Stomach (tissue), 9 donors: Measurements from ENCODE around the gene SFXN2. TPM values are rescaled to one million over a fixed set of nuclear protein-coding genes. Genes with fewer than 3 reads are reported as not detected.

ENCODE experiments used
- DNase-seq, 2 donors: peaks; one replicate each; pipeline versions ENCODE4 v3.0.0 to v3.0.0-alpha.2; 2013 to 2019
- H3K27ac ChIP-seq, 5 donors: fragments of 200-600 bp in 4 of 5; sonication (generic) in 4 of 5; one replicate each; pipeline ENCODE4 v1.5.1; 2013 to 2019; ENCODE audit warnings: mild to moderate bottlenecking in 1 of 5, moderate library complexity in 1 of 5
- H3K27me3 ChIP-seq, 3 donors: fragments of 200-600 bp; sonication (generic); one replicate each; pipeline ENCODE4 v1.5.1; 2017 to 2019; ENCODE audit warnings: mixed run types in 1 of 3
- H3K36me3 ChIP-seq, 4 donors: fragments of 200-600 bp; sonication (generic); 1 replicate in 3 of 4; 2 replicates in 1 of 4; pipeline ENCODE4 v1.5.1; 2016 to 2019
- H3K4me1 ChIP-seq, 4 donors: fragments of 200-600 bp; sonication (generic); one replicate each; pipeline ENCODE4 v1.5.1; 2016 to 2019
- H3K4me3 ChIP-seq, 4 donors: fragments of 200-600 bp; sonication (generic) in 3 of 4; one replicate each; pipeline ENCODE4 v1.5.1; 2016 to 2019; ENCODE audit warnings: mild to moderate bottlenecking in 1 of 4
- H3K9me3 ChIP-seq, 4 donors: fragments of 200-600 bp; sonication (generic); one replicate each; pipeline ENCODE4 v1.5.1; 2016 to 2019
- CTCF ChIP-seq, 7 experiments: fragments of 450-650 bp in 4 of 7; fragments of 200-600 bp in 3 of 7; sonication (generic) in 3 of 7; IDR thresholded peaks; one replicate each; pipeline ENCODE4 v1.5.1; 2016 to 2019; ENCODE audit warnings: antibody characterized with exemption in 7 of 7, control low read depth in 2 of 7, mild to moderate bottlenecking in 1 of 7
- EP300 ChIP-seq: sonication (generic); formaldehyde crosslinking; IDR thresholded peaks from one replicate; pipeline ENCODE4 v1.6.1; 2017; ENCODE audit warnings: antibody characterized with exemption
- POLR2A ChIP-seq, 4 donors: fragments of 450-650 bp; IDR thresholded peaks; one replicate each; pipeline ENCODE4 v1.6.1; 2016; ENCODE audit warnings: antibody characterized with exemption in 4 of 4, control low read depth in 2 of 4, mild to moderate bottlenecking in 1 of 4, moderate library complexity in 1 of 4
- POLR2AphosphoS5 ChIP-seq, 3 donors: sonication (generic); formaldehyde crosslinking; IDR thresholded peaks; one replicate each; pipeline ENCODE4 v1.6.1; 2016; ENCODE audit warnings: antibody characterized with exemption in 3 of 3
- WGBS, 5 donors: extraction: QIAGEN DNeasy Blood & Tissue Kit in 3 of 5; methylation state at CpG; one replicate each; pipeline versions ENCODE4 v1.1.5 to v1.1.7; 2013 to 2018; 5-methylcytosine and 5-hydroxymethylcytosine counted together
- intact Hi-C: fragments of 100-400 bp; cut with DNase I; formaldehyde crosslinking; loops from one replicate; pipeline ENCODE4 v1.15.1; 2023; ENCODE audit warnings: low total_unique reads
- polyA plus RNA-seq, 3 donors: library from polyadenylated mRNA; stranded (reverse); fragments of 200-250 nt; gene quantifications; one replicate each; pipeline ENCODE4 v1.2.3, GENCODE V29; 2013
- total RNA-seq, 5 donors: library from RNA; depleted of rRNA; stranded (reverse); fragments of >200 nt; gene quantifications; one replicate each; pipeline versions ENCODE4 v1.1.0 to v1.2.3, GENCODE V29; 2014 to 2016
- donor health status: healthy with polysubstance abuse.
- donor health status: Bipolar disorder and iron deficiency.
- donor health status: healthy.

SFXN2 gene
- total and polyA plus RNA-seq, 8 donors: 4.7 to 267 (median 11.0) TPM

GRCh38 chr10:102744374-102745051 is 30.1 kb downstream of the SFXN2 start:
- H3K27me3 ChIP-seq: no peaks in the 10 kb centered on the region
- no peaks in the 10 kb centered on the region for H3K36me3 ChIP-seq
- TF ChIP-seq CTCF (IDR thresholded peaks at IDR 0.05) (no peak), POLR2A (IDR thresholded peaks at IDR 0.05) (no peak), POLR2AphosphoS5 (IDR thresholded peaks at IDR 0.05) (no peak), EP300 (no peak)
- H3K4me1 ChIP-seq: peaks cover 18 to 53% (median 34%) of the 10 kb centered on the region in 4 donors
- intact Hi-C loops: no loop called here
- WGBS, 5 donors: 2 to 5% (median 3%) methylated on average over 8 to 9 of the region's 9 CpGs
- peak; percentile 31 to 53 for DNase-seq
- no peaks in the 10 kb centered on the region for H3K9me3 ChIP-seq
- H3K4me3 ChIP-seq: peak overlapping the region; percentile 67 to 99 (median 84)
- peak overlapping the region; percentile 75 to 96 (median 92) for H3K27ac ChIP-seq

GRCh38 chr10:102745157-102745556 is 30.7 kb downstream of the SFXN2 start:
- no peak for DNase-seq
- 55 to 66% (median 59%) methylated on average over 4 of the region's 4 CpGs for WGBS, 5 donors
- Histone ChIP-seq H3K27me3 (no peaks in the 10 kb centered on the region), H3K27ac (peak overlapping the region in 4 of 5 donors; percentile 91 to 96 (median 92)), H3K36me3 (no peaks in the 10 kb centered on the region), H3K4me3 (peak overlapping the region; percentile 67 to 99 (median 84)), H3K9me3 (no peaks in the 10 kb centered on the region), H3K4me1 (peaks cover 18 to 59% (median 36%) of the 10 kb centered on the region in 4 donors)
- TF ChIP-seq CTCF (IDR thresholded peaks at IDR 0.05) (no peak), POLR2AphosphoS5 (IDR thresholded peaks at IDR 0.05) (no peak), POLR2A (IDR thresholded peaks at IDR 0.05) (no peak), EP300 (no peak)
- intact Hi-C loops: no loop called here

GRCh38 chr10:102752266-102752930 is 38.0 kb downstream of the SFXN2 start:
- no peak overlapping the region for H3K4me3 ChIP-seq
- WGBS, 5 donors: 66 to 78% (median 71%) methylated on average over 9 of the region's 9 CpGs
- H3K36me3 ChIP-seq: peaks cover 0 to 3% (median 0%) of the 10 kb centered on the region in 4 donors
- intact Hi-C loops: no loop called here
- TF ChIP-seq EP300 (no peak), POLR2AphosphoS5 (IDR thresholded peaks at IDR 0.05) (peak in 2 of 3 donors; percentile 69 to 79)
- H3K27me3 ChIP-seq: no peaks in the 10 kb centered on the region
- peak overlapping the region; percentile 0 to 86 (median 76) for H3K27ac ChIP-seq
- no peaks in the 10 kb centered on the region for H3K9me3 ChIP-seq
- DNase-seq: no peak
- H3K4me1 ChIP-seq: peaks cover 6 to 79% (median 46%) of the 10 kb centered on the region in 4 donors

- Histone ChIP-seq H3K27me3 (no peaks in the 10 kb centered on the region), H3K4me3 (no peak overlapping the region), H3K4me1 (peaks cover 6 to 78% (median 47%) of the 10 kb centered on the region in 4 donors), H3K27ac (peak overlapping the region; percentile 0 to 86 (median 76)), H3K36me3 (peaks cover 0 to 3% (median 0%) of the 10 kb centered on the region in 4 donors), H3K9me3 (no peaks in the 10 kb centered on the region)
- peak in 2 of 3 donors; percentile 8 to 58 for TF ChIP-seq POLR2AphosphoS5 (IDR thresholded peaks at IDR 0.05)
- no peak for TF ChIP-seq POLR2A (IDR thresholded peaks at IDR 0.05)
- peak in 5 of 7 experiments; percentile 23 to 61 (median 45) for TF ChIP-seq CTCF (IDR thresholded peaks at IDR 0.05)
- DNase-seq: peak in 1 of 2 donors; percentile 78
- 67 to 74% (median 68%) methylated on average over 4 of the region's 4 CpGs for WGBS, 5 donors
- intact Hi-C loops: no loop called here
Observed at GRCh38 chr10:102752934-102753664, 38.7 kb downstream of the SFXN2 start.
